ENCODE data around the gene PLA2G3. TPM values are rescaled to one million over a fixed set of nuclear protein-coding genes. Genes with fewer than 3 reads are reported as not detected.

Gene PLA2G3
- total RNA-seq, 4 donors from 2014 or later, result not detected

DNA sequence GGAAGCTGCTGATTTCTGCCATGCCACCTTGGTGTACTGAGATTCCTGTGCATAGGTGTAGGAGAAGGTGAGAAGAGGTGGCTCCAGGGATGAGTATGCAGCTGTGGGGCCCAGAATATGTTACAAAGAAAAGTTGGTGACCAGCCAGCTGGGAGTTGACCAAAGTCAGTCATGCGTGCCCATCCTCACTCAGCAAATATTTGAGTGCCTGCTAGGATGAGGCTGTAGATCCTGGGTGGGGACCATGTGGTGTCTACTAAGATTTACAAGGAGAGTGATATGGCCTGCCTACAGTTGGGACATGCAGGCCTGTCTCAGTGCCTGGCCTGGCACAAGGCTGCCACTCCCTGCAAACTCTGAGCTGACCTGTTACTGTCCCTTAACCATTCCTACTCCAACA is 39.0 kb upstream of the PLA2G3 start:
- Histone ChIP-seq H3K27ac (peak overlapping the region in 3 of 4 donors; percentile 16 to 33 (median 19)), H3K4me1 (peaks cover 6 to 22% (median 8%) of the 10 kb centered on the region in 4 donors), H3K27me3 (no peaks in the 10 kb centered on the region), H3K36me3 (peaks cover 0 to 3% (median 0%) of the 10 kb centered on the region in 4 donors), H3K9me3 (no peaks in the 10 kb centered on the region), H3K4me3 (no peak overlapping the region)
- in situ Hi-C loops (cut with MboI; ENCODE audit: low pct_ligation_motif_present in 1 of 4, low pct_unique_long_range_greater_than_20kb in 1 of 4, low sequenced_read_pairs in 3 of 4) (no loop called here), intact Hi-C loops (cut with DNase I; ENCODE audit: low total_unique reads) (no loop called here)
- DNase-seq, result peak; percentile 44
- TF ChIP-seq POLR2A (IDR thresholded peaks at IDR 0.05) (no peak), EP300 (IDR thresholded peaks at IDR 0.05; ENCODE audit: low read depth) (no peak), POLR2AphosphoS5 (IDR thresholded peaks at IDR 0.05) (no peak)
- TF ChIP-seq, protein P1, sequence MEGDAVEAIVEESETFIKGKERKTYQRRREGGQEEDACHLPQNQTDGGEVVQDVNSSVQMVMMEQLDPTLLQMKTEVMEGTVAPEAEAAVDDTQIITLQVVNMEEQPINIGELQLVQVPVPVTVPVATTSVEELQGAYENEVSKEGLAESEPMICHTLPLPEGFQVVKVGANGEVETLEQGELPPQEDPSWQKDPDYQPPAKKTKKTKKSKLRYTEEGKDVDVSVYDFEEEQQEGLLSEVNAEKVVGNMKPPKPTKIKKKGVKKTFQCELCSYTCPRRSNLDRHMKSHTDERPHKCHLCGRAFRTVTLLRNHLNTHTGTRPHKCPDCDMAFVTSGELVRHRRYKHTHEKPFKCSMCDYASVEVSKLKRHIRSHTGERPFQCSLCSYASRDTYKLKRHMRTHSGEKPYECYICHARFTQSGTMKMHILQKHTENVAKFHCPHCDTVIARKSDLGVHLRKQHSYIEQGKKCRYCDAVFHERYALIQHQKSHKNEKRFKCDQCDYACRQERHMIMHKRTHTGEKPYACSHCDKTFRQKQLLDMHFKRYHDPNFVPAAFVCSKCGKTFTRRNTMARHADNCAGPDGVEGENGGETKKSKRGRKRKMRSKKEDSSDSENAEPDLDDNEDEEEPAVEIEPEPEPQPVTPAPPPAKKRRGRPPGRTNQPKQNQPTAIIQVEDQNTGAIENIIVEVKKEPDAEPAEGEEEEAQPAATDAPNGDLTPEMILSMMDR (IDR thresholded peaks at IDR 0.05), result no peak
- 0 to 43% methylated on average over 1 of the region's 1 CpG for WGBS, 2 donors (ENCODE audit: low coverage in 1 of 2)

DNA sequence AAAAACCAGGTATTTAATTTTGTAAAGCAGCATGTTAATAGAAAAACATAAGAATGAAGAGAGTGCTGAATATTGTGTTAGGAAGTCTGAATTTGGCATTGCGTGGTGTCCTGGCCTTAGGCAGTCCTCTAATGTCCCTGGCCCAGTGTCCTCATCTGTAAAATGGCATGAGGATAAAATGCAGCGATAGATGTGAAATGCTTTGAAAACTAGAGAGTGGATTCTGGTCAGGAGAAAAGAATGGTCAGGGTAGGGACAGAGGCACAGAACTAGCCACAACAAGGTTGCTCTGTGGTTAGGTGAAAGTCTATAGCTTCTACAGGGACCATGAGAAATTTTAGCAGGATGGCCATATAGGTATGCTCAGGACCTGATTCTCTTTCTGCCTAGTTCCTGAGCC is 38.6 kb upstream of the PLA2G3 start:
- Histone ChIP-seq H3K27ac (peak overlapping the region in 1 of 4 donors; percentile 18), H3K4me1 (peaks cover 6 to 24% (median 9%) of the 10 kb centered on the region in 4 donors), H3K9me3 (no peaks in the 10 kb centered on the region), H3K36me3 (peaks cover 0 to 3% (median 0%) of the 10 kb centered on the region in 4 donors), H3K27me3 (no peaks in the 10 kb centered on the region), H3K4me3 (no peak overlapping the region)
- no peak for DNase-seq
- in situ Hi-C loops (cut with MboI; ENCODE audit: low pct_ligation_motif_present in 1 of 4, low pct_unique_long_range_greater_than_20kb in 1 of 4, low sequenced_read_pairs in 3 of 4) (no loop called here), intact Hi-C loops (cut with DNase I; ENCODE audit: low total_unique reads) (no loop called here)
- 93 to 97% methylated on average over 2 of the region's 2 CpGs for WGBS, 2 donors (ENCODE audit: low coverage in 1 of 2)
- no peak for TF ChIP-seq EP300 (IDR thresholded peaks at IDR 0.05; ENCODE audit: low read depth)
- no peak for TF ChIP-seq POLR2A (IDR thresholded peaks at IDR 0.05)
- no peak for TF ChIP-seq POLR2AphosphoS5 (IDR thresholded peaks at IDR 0.05)
- TF ChIP-seq, protein P1 (IDR thresholded peaks at IDR 0.05), result no peak

DNA sequence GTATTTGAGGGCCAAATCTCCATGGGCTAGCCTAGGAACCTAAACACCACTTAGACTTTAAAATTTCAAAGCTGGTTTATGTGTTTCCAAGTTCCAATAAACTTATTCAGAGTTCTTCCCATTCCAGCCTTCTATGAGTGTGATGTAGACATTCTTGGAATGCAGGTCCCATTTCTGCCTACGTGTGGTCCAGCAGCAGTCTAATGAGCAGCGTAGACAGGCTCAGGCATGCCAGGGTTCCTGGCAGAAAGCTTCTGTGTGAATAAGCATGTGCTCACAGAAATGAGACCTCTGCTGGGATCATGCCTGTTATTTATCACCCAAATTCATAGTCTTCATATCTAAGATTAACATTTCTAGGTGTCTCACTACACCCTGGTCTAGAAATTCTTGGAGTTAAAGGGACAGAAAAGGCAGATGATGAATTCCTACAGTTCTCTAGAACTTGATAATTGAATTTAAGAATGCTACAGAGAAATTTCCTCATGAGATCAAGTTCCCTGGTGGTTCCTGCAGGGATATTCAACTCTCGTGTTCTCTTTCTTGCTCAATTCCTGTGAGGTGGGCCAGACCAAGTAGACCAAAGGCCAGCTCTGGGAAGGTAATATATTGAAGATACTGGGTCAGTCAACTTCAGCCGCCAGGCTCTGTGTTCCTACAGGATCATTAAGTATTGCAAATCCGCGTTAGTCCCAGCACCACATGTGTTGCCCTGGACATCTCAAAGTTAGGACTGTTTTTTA is 37.3 kb upstream of the PLA2G3 start:
- H3K27ac ChIP-seq, result peak overlapping the region in 1 of 4 donors; percentile 11
- no peak for DNase-seq

DNA sequence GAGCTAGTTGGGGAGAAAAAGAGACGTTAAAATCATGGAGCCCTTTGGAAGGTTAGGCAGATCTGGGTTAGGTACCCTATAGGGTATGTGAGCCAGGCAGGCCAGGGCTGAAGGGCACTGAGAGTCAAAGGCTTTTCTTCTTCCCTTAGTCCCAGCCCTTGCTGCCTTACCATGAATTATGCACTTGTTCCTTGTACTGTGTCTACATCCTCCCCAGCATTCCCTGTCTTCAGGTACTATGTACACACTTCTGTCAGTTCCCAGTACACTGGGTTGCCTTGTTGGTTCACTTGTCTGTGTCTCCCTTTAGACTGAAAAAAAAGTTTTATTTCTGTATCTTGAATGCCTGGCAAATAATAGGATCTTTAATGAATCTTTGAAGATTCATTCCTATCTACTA is 36.6 kb upstream of the PLA2G3 start:
- no peak for DNase-seq
- intact Hi-C loops (cut with DNase I; ENCODE audit: low total_unique reads), result no loop called here
- H3K27ac ChIP-seq, result peak overlapping the region in 1 of 4 donors; percentile 2
- no peak for TF ChIP-seq EP300 (IDR thresholded peaks at IDR 0.05; ENCODE audit: low read depth)
- TF ChIP-seq, protein P1 (IDR thresholded peaks at IDR 0.05), result no peak
- TF ChIP-seq POLR2AphosphoS5 (IDR thresholded peaks at IDR 0.05), result no peak
- no peak for TF ChIP-seq POLR2A (IDR thresholded peaks at IDR 0.05)
- H3K4me3 ChIP-seq, result no peak overlapping the region
- no peaks in the 10 kb centered on the region for H3K27me3 ChIP-seq
- no peaks in the 10 kb centered on the region for H3K9me3 ChIP-seq
- H3K36me3 ChIP-seq, result no peaks in the 10 kb centered on the region
- in situ Hi-C loops (cut with MboI; ENCODE audit: low pct_ligation_motif_present in 1 of 4, low pct_unique_long_range_greater_than_20kb in 1 of 4, low sequenced_read_pairs in 3 of 4), result no loop called here
- peaks cover 6 to 37% (median 14%) of the 10 kb centered on the region in 4 donors for H3K4me1 ChIP-seq
- WGBS, 2 donors (ENCODE audit: low coverage in 1 of 2), result 91 to 100% methylated on average over 1 of the region's 1 CpG

More for the DNA sequence above, 37.3 kb upstream of the PLA2G3 start:
- Histone ChIP-seq H3K9me3 (no peaks in the 10 kb centered on the region), H3K4me1 (peaks cover 6 to 37% (median 14%) of the 10 kb centered on the region in 4 donors), H3K4me3 (no peak overlapping the region), H3K27me3 (no peaks in the 10 kb centered on the region), H3K36me3 (peaks cover 0 to 2% (median 0%) of the 10 kb centered on the region in 4 donors)
- intact Hi-C loops (cut with DNase I; ENCODE audit: low total_unique reads) (no loop called here), in situ Hi-C loops (cut with MboI; ENCODE audit: low pct_ligation_motif_present in 1 of 4, low pct_unique_long_range_greater_than_20kb in 1 of 4, low sequenced_read_pairs in 3 of 4) (no loop called here)
- TF ChIP-seq, protein P1 (IDR thresholded peaks at IDR 0.05), result no peak
- TF ChIP-seq EP300 (IDR thresholded peaks at IDR 0.05; ENCODE audit: low read depth), result no peak
- TF ChIP-seq POLR2A (IDR thresholded peaks at IDR 0.05), result no peak
- TF ChIP-seq POLR2AphosphoS5 (IDR thresholded peaks at IDR 0.05), result no peak
- WGBS, 2 donors (ENCODE audit: low coverage in 1 of 2), result 79 to 94% methylated on average over 2 to 6 of the region's 6 CpGs
